GM21381 (cell line): Measurements from ENCODE around the gene FBXW8.

ENCODE experiments used
- ATAC-seq: cut with Tn5 transposase; IDR thresholded peaks from one replicate; pipeline ENCODE4 v1.9.1; 2021; ENCODE audit warnings: mild to moderate bottlenecking, moderate library complexity; ENCODE audit not compliant: unreplicated experiment

Gene FBXW8

GRCh38 chr12:117072106-117072505 is 161.4 kb downstream of the FBXW8 start:
- no peak for ATAC-seq

DNA sequence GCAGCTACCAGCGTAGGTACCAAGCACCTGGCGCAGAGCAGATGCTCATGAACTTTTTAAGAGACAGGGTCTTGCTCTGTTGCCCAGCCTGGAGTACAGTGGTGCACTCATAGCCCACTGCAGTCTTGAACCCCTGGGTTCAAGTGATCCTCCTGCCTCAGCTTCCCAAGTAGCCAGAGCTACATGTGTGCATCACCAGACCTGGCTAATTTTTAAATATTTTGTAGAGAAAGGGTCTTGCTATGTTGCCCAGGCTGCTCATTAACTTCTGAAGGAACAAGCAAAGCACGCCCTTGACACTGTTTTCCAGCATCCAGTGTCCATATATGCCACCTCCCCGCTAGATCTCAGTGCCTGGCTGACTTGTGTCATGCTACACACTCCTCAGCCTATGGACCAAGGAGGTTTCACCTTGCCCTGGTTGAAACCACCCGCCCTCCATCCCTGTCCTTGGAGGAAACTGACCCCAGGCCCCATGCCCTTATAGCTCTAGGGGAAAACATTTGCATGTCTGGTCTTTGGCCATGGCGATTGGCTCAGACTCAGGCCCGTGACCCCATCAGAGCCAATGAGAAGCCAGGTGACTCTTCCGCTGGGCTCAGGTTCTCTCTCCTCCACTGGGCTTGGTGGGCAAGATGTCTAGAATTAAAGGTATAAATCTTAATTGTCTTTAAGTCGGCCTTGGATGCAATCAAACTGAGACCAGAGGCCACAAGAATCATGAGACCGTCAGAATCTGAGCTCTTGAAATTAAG is 162.2 kb downstream of the FBXW8 start:
- ATAC-seq, result no peak

DNA sequence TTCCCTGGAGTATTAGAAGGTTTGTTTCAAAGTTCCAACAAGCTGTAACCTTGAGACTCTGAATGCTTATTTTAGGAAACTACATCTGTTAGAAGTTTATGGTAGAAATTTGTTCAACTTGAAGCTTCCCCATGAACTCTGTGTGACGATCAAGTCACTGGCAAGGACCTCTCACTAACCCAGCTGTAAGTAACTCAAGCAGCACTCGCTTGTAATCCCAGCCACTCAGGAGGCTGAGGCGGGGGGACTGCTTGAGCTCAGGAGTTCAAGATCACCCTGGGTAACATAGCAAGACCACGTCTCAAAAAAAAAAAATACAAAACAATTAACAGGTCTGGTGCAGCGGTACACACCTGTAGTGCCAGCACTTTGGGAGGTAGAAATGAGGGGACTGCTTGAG is 162.9 kb downstream of the FBXW8 start:
- no peak for ATAC-seq

GRCh38 chr12:117076410-117077372 is 165.9 kb downstream of the FBXW8 start:
- ATAC-seq, result no peak

DNA sequence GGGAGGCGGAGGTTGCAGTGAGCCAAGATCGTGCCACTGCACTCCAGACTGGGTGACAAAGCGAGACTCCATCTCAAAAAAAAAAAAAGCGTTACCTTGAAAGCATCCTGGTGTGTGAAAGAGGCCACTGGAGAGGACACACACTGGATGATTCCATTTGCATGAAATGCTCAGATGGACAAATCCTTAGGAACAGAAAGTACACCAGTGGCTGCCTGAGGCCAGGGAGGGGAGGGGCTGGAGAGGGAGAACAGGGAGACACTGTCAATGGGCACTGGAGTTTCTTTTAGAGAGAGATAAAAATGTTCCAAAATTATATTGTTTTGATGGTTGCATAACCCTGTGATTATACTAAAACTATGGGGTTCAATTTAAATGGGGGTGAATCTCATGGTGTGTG is 168.7 kb downstream of the FBXW8 start:
- no peak for ATAC-seq

DNA sequence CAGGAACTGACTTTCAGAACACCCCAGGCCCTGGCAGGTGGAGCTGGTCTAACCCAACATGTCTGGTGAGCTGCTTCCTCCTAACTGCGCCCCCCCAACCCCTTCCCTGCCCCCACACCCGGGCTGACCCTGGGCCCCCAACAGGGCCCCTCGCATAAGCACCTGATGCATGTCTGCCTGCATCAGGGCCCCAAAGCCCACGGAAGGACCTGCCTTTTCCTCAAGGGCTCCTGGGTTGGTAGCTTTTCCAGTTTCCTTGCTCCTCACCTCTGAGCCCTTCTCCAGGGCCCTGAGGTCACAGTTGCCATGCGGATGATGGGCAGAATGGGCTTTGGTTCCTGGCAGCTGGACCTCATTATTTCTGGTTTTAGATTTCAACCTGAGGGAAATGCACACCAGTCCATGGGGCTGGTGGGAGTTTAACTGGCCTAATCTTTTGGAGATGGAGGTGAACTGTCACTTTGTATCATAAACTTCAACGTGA is 170.0 kb downstream of the FBXW8 start:
- no peak for ATAC-seq
